Endodermal cell (in vitro differentiated cells): ENCODE measurements around the gene UPB1. TPM values are rescaled to one million over a fixed set of nuclear protein-coding genes. Genes with fewer than 3 reads are reported as not detected.
"Not testable (repeated sequence)": the region's sequence is repeated elsewhere in the genome, so short reads cannot be mapped to it uniquely, and the experiment has no call there.

ENCODE experiments used
- DNase-seq: peaks from one replicate; pipeline ENCODE4 v3.0.0-alpha.2; 2017
- H3K27ac ChIP-seq: 2 replicates; pipeline ENCODE4 v1.5.1; 2013; ENCODE audit warnings: mild to moderate bottlenecking, low read depth, low read length, moderate library complexity
- H3K27me3 ChIP-seq: 2 replicates; pipeline ENCODE4 v1.6.1; 2013; ENCODE audit warnings: mild to moderate bottlenecking, low read length, moderate library complexity; ENCODE audit not compliant: insufficient read depth, control insufficient read depth, poor library complexity, severe bottlenecking
- H3K36me3 ChIP-seq: 2 replicates; pipeline ENCODE4 v1.7.0; 2013; ENCODE audit warnings: mild to moderate bottlenecking, low read length, moderate library complexity; ENCODE audit not compliant: control insufficient read depth, insufficient read depth
- H3K4me1 ChIP-seq: one replicate; pipeline ENCODE4 v1.7.0; 2013; ENCODE audit warnings: low read length; ENCODE audit not compliant: control insufficient read depth, insufficient read depth
- H3K4me3 ChIP-seq: 2 replicates; pipeline ENCODE4 v1.5.1; 2013; ENCODE audit warnings: mild to moderate bottlenecking, low read length, moderate library complexity
- H3K9ac ChIP-seq: 2 replicates; pipeline ENCODE4 v1.6.1; 2013; ENCODE audit warnings: mild to moderate bottlenecking, low read length, moderate library complexity; ENCODE audit not compliant: poor library complexity, severe bottlenecking; ENCODE audit errors: extremely low read depth
- H3K9me3 ChIP-seq: 2 replicates; pipeline ENCODE4 v1.6.1; 2013; ENCODE audit warnings: mild to moderate bottlenecking, low read length, moderate library complexity; ENCODE audit not compliant: control insufficient read depth
- H3K27ac Mint-ChIP-seq: 2 replicates; pipeline ENCODE4 v1.8.0; 2020; ENCODE audit warnings: mixed read lengths
- H3K27me3 Mint-ChIP-seq: 2 replicates; pipeline ENCODE4 v1.8.0; 2021; ENCODE audit warnings: mild to moderate bottlenecking, mixed read lengths; ENCODE audit not compliant: insufficient read depth
- H3K36me3 Mint-ChIP-seq: 2 replicates; pipeline ENCODE4 v1.8.0; 2020; ENCODE audit warnings: low read depth, mixed read lengths
- H3K4me1 Mint-ChIP-seq: 2 replicates; pipeline ENCODE4 v1.8.0; 2020; ENCODE audit warnings: mixed read lengths
- H3K4me3 Mint-ChIP-seq: 2 replicates; pipeline ENCODE4 v1.8.0; 2020; ENCODE audit warnings: mild to moderate bottlenecking, moderate library complexity, mixed read lengths
- H3K9me3 Mint-ChIP-seq: 2 replicates; pipeline ENCODE4 v1.8.0; 2020; ENCODE audit warnings: mild to moderate bottlenecking, mixed read lengths
- WGBS, 2 experiments: methylation state at CpG; one replicate each; pipeline versions ENCODE4 v1.1.5 to v1.1.7; 2013; ENCODE audit warnings: missing lambda C conversion rate in 2 of 2, mixed read lengths in 1 of 2; ENCODE audit not compliant: insufficient coverage in 1 of 2, insufficient read length in 1 of 2; 5-methylcytosine and 5-hydroxymethylcytosine counted together
- total RNA-seq, 2 donors: library from RNA; stranded (reverse); fragmentation: NEBNext Ultra II Directional in 1 of 2; extraction: Animal tissue kit (Norgen Biotek cat#: 25700) in 1 of 2; gene quantifications; 2 replicates in 1 of 2; 3 replicates in 1 of 2; pipeline ENCODE4 v1.2.1, GENCODE V29; 2021
- TF ChIP-seq, protein P1 (sequence below): fragments of 200-600 bp; sonication (generic); conservative IDR thresholded peaks from 2 replicates; pipeline ENCODE4 v1.5.0; 2021; ENCODE audit warnings: antibody characterized with exemption, mild to moderate bottlenecking

The UPB1 gene
- total RNA-seq, 2 donors from 2014 or later, result 0.40 TPM; not detected in 1

DNA sequence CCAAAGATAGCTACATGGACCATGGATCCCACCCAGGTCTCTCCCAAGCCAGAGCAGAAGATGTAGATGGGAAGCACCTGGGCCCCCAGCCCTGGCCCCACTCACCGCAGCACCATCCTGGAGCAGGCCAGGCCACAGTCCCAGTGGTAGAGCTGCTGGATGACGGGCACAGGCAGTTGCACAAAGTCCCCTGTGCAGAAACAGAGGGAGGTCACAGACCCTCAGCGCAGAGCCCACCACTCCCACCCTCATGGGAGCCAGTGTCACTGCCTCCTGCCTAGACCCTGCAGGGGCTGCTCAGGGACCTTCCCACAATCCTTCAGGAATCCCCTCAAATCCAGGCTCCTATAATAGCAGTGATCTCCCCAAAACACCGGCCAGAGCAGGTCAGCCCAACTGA, 53.7 kb downstream of the UPB1 start:
- H3K4me1 Mint-ChIP-seq, result peaks cover 9% of the 10 kb centered on the region
- H3K27ac Mint-ChIP-seq, result peak overlapping the region; percentile 66
- no peak overlapping the region for H3K4me3 Mint-ChIP-seq
- DNase-seq, result no peak
- Histone ChIP-seq H3K9me3 (no peaks in the 10 kb centered on the region), H3K36me3 (peaks cover 30% of the 10 kb centered on the region), H3K27ac (no peak overlapping the region), H3K4me1 (no peaks in the 10 kb centered on the region), H3K4me3 (no peak overlapping the region), H3K27me3 (no peaks in the 10 kb centered on the region), H3K9ac (no peak overlapping the region)
- WGBS, 2 experiments, result 93 to 96% methylated on average over 3 to 4 of the region's 4 CpGs
- H3K36me3 Mint-ChIP-seq, result peaks cover 36% of the 10 kb centered on the region
- no peaks in the 10 kb centered on the region for H3K9me3 Mint-ChIP-seq
- TF ChIP-seq, protein P1, sequence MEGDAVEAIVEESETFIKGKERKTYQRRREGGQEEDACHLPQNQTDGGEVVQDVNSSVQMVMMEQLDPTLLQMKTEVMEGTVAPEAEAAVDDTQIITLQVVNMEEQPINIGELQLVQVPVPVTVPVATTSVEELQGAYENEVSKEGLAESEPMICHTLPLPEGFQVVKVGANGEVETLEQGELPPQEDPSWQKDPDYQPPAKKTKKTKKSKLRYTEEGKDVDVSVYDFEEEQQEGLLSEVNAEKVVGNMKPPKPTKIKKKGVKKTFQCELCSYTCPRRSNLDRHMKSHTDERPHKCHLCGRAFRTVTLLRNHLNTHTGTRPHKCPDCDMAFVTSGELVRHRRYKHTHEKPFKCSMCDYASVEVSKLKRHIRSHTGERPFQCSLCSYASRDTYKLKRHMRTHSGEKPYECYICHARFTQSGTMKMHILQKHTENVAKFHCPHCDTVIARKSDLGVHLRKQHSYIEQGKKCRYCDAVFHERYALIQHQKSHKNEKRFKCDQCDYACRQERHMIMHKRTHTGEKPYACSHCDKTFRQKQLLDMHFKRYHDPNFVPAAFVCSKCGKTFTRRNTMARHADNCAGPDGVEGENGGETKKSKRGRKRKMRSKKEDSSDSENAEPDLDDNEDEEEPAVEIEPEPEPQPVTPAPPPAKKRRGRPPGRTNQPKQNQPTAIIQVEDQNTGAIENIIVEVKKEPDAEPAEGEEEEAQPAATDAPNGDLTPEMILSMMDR, result no peak
- no peaks in the 10 kb centered on the region for H3K27me3 Mint-ChIP-seq

DNA sequence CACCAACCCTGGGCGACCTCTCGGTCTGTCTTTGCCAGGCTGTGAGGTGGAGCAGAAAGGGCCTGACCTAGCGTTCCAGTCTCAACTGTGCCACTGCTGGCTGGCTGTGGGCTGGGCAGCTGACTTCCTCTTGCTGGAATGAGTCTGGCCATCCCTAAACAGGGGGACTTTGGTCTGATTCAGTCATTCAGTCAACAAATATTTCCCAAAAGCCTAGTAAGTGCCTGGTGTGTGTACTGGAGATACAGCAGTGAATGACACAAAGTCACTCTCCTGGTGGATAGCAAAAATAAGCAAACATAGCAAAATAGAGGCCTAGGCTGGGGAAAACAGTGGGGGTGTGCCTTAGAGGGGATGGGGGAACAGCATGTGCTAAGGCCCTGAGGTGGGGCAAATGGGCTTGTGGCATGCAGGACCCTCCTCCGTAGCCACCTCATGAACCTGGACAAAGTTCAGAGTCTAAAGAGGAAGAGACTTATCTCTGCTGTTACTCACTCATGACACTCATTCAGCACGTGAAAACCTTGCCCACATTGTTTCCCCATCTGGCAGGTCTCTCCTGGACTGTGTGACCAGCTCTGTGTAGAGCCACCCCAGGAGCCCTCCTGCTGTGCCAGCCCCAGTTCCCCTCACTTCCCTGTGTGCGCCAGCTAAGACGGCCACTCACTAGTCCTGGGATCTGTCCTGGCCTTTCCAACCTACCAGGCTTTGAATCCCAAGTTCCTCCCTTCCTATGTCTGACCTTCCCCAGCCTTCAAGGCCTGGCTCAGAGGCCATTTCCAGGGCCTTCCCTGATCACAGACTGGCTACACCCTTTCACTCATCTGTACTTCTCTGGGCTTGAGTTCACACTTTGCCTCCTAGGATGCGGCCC, 55.1 kb downstream of the UPB1 start:
- Mint-ChIP-seq H3K4me1 (peaks cover 15% of the 10 kb centered on the region), H3K27ac (peak overlapping the region; percentile 46), H3K4me3 (no peak overlapping the region), H3K36me3 (peaks cover 31% of the 10 kb centered on the region), H3K27me3 (no peaks in the 10 kb centered on the region), H3K9me3 (no peaks in the 10 kb centered on the region)
- peaks cover 22% of the 10 kb centered on the region for H3K36me3 ChIP-seq
- H3K9ac ChIP-seq, result no peak overlapping the region
- DNase-seq, result no peak
- H3K27me3 ChIP-seq, result no peaks in the 10 kb centered on the region
- TF ChIP-seq, protein P1, result no peak
- H3K9me3 ChIP-seq, result no peaks in the 10 kb centered on the region
- H3K27ac ChIP-seq, result no peak overlapping the region
- 97 to 98% methylated on average over 6 to 8 of the region's 8 CpGs for WGBS, 2 experiments
- no peaks in the 10 kb centered on the region for H3K4me1 ChIP-seq
- H3K4me3 ChIP-seq, result no peak overlapping the region

DNA sequence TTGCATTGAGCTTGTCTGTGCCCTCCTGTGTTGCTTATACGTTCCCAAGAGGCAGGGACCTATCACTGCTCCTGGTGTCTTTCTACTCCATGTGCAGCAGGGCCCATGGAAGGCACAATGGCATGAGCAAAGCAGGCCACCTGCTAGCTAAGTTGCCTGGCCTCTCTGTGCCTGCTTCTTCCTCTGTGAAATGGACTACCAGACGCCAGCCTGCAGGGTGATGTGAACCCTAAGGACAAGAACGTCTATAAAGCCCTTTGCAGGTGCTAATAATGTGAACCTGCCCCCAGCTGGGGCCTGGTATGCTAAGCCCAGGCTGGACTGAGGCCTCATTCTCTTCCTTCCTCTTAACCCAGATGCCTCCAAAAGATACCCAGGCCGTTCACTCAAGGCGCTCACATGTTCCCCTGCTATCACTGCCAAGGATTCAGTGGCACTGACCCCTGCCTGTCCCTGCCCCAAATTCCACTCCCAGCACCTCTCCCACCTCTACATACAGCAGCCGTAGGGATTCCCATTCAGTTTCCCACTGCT, 55.8 kb downstream of the UPB1 start:
- Mint-ChIP-seq H3K36me3 (peaks cover 31% of the 10 kb centered on the region), H3K27me3 (no peaks in the 10 kb centered on the region), H3K9me3 (no peaks in the 10 kb centered on the region), H3K27ac (peak overlapping the region; percentile 46), H3K4me3 (no peak overlapping the region), H3K4me1 (peaks cover 15% of the 10 kb centered on the region)
- 95 to 98% methylated on average over 3 to 6 of the region's 6 CpGs for WGBS, 2 experiments
- DNase-seq, result no peak
- H3K36me3 ChIP-seq, result peaks cover 22% of the 10 kb centered on the region
- TF ChIP-seq, protein P1, result no peak
- no peak overlapping the region for H3K27ac ChIP-seq
- H3K27me3 ChIP-seq, result no peaks in the 10 kb centered on the region
- no peaks in the 10 kb centered on the region for H3K9me3 ChIP-seq
- H3K9ac ChIP-seq, result no peak overlapping the region
- H3K4me1 ChIP-seq, result no peaks in the 10 kb centered on the region
- no peak overlapping the region for H3K4me3 ChIP-seq

DNA sequence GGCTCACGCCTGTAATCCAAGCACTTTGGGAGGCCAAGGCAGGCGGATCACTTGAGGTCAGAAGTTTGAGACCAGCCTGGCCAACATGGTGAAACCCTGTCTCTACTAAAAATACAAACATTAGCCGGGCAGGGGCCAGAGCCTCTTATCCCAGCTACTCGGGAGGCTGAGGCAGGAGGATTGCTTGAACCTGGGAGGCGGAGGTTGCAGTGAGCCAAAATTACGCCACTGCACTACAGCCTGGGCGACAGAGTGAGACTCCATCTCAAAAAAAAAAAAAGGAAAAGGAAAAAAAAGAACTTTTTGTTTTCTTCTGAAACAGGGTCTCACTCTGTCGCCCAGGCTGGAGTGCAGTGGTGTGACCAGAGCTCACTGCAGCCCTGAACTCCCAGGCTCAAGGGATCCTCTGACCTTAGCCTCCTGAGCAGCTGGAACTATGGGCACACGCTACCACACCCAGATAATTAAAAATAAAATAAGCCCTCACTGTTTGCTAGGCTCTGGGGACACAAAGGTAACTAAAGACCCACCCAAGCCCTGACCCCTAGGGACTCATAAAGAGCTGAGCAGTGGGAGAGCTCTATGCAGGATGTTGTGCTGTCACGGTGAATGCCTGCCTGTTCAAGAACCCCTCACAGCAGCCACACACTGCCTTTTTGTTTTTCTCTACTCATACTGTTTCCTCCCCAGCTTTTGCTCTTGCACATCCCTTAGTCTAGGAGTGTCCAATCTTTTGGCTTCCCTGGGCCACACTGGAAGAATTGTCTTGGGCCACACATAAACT, 57.6 kb downstream of the UPB1 start:
- not testable (repeated sequence) for H3K27ac Mint-ChIP-seq, H3K27me3 ChIP-seq, H3K9me3 Mint-ChIP-seq, H3K27me3 Mint-ChIP-seq, H3K27ac ChIP-seq, DNase-seq, H3K4me3 ChIP-seq, H3K4me1 ChIP-seq, H3K9ac ChIP-seq, H3K9me3 ChIP-seq
- Mint-ChIP-seq H3K36me3 (peaks cover 18% of the 10 kb centered on the region), H3K4me1 (peaks cover 21% of the 10 kb centered on the region), H3K4me3 (peak overlapping the region; percentile 99)
- WGBS, 2 experiments, result 91 to 96% methylated on average over 5 to 10 of the region's 10 CpGs
- H3K36me3 ChIP-seq, result peaks cover 11% of the 10 kb centered on the region
